Thoracic aorta (tissue), 2 donors: ENCODE data around the gene MX1. TPM values are rescaled to one million over a fixed set of nuclear protein-coding genes. Genes with fewer than 3 reads are reported as not detected.

ENCODE experiments used
- ATAC-seq: fragments of 150-250 bp; one replicate; pipeline ENCODE4 v1.8.0; 2017; ENCODE audit warnings: low read depth; ENCODE audit not compliant: insufficient number of reproducible peaks, low FRiP score
- DNase-seq: peaks from one replicate; pipeline ENCODE4 v3.0.0-alpha.2; 2020; ENCODE audit warnings: low spot score
- H3K27ac ChIP-seq, 2 donors: fragments of 200-600 bp; sonication (generic); 1 replicate in 1 of 2; 2 replicates in 1 of 2; pipeline ENCODE4 v1.5.1; 2016; ENCODE audit warnings: mild to moderate bottlenecking in 2 of 2, moderate library complexity in 2 of 2
- H3K27me3 ChIP-seq: fragments of 200-600 bp; sonication (generic); replicated peaks from 2 replicates; pipeline ENCODE4 v1.6.0; 2016; ENCODE audit warnings: mild to moderate bottlenecking; ENCODE audit not compliant: insufficient read depth
- H3K36me3 ChIP-seq: fragments of 200-600 bp; sonication (generic); one replicate; pipeline ENCODE4 v1.5.1; 2016
- H3K4me1 ChIP-seq, 2 donors: fragments of 200-600 bp; sonication (generic); 1 replicate in 1 of 2; 2 replicates in 1 of 2; pipeline versions ENCODE4 v1.5.1 to v1.6.0; 2016; ENCODE audit warnings: low read depth in 2 of 2, mild to moderate bottlenecking in 1 of 2; ENCODE audit not compliant: control insufficient read depth in 1 of 2
- H3K4me3 ChIP-seq: fragments of 200-600 bp; sonication (generic); 2 replicates; pipeline ENCODE4 v1.5.1; 2016; ENCODE audit warnings: mild to moderate bottlenecking
- H3K9me3 ChIP-seq: fragments of 200-600 bp; sonication (generic); 2 replicates; pipeline ENCODE4 v1.5.1; 2016
- CTCF ChIP-seq: fragments of 200-600 bp; sonication (generic); IDR thresholded peaks from one replicate; pipeline ENCODE4 v1.5.1; 2019; ENCODE audit warnings: antibody characterized with exemption
- total RNA-seq, 2 donors: library from RNA; depleted of rRNA; stranded (reverse); fragments of >200 nt; gene quantifications; one replicate each; pipeline versions ENCODE4 v1.1.0 to v1.2.3, GENCODE V29; 2016

The MX1 gene
- total RNA-seq, 2 donors from 2014 or later = 60.0 to 79.9 TPM

GRCh38 chr21:41425588-41425953, 468 bp upstream of the MX1 start:
- Histone ChIP-seq H3K4me3 (peak overlapping the region; percentile 83), H3K27me3 (no peaks in the 10 kb centered on the region), H3K9me3 (no peaks in the 10 kb centered on the region), H3K36me3 (no peaks in the 10 kb centered on the region), H3K27ac (peak overlapping the region; percentile 23 to 67), H3K4me1 (peaks cover 9 to 32% of the 10 kb centered on the region in 2 donors)
- DNase-seq (no peak), ATAC-seq (no peak)
- TF ChIP-seq CTCF = no peak

GRCh38 chr21:41426676-41427404, 801 bp downstream of the MX1 start:
- DNase-seq = no peak
- no peaks in the 10 kb centered on the region for H3K9me3 ChIP-seq

GRCh38 chr21:41427556-41427955, 1.5 kb downstream of the MX1 start:
- TF ChIP-seq CTCF = no peak
- Histone ChIP-seq H3K4me1 (peaks cover 5 to 22% of the 10 kb centered on the region in 2 donors), H3K36me3 (peaks cover 5% of the 10 kb centered on the region), H3K27me3 (no peaks in the 10 kb centered on the region), H3K9me3 (no peaks in the 10 kb centered on the region), H3K27ac (no peak overlapping the region), H3K4me3 (peak overlapping the region; percentile 83)
- no peak for ATAC-seq
- no peak for DNase-seq

More at GRCh38 chr21:41426676-41427404, 801 bp downstream of the MX1 start:
- Histone ChIP-seq H3K27ac (peak overlapping the region in 1 of 2 donors; percentile 23), H3K36me3 (no peaks in the 10 kb centered on the region), H3K4me3 (peak overlapping the region; percentile 83), H3K27me3 (no peaks in the 10 kb centered on the region), H3K4me1 (peaks cover 5 to 23% of the 10 kb centered on the region in 2 donors)
- no peak for ATAC-seq
- no peak for TF ChIP-seq CTCF

GRCh38 chr21:41428311-41428710, 2.3 kb downstream of the MX1 start:
- peaks cover 12% of the 10 kb centered on the region for H3K36me3 ChIP-seq
- no peaks in the 10 kb centered on the region for H3K9me3 ChIP-seq
- no peak overlapping the region for H3K4me3 ChIP-seq
- H3K27ac ChIP-seq = no peak overlapping the region
- ATAC-seq (no peak), DNase-seq (no peak)
- peaks cover 5 to 22% of the 10 kb centered on the region in 2 donors for H3K4me1 ChIP-seq
- H3K27me3 ChIP-seq = no peaks in the 10 kb centered on the region
- TF ChIP-seq CTCF = no peak

- peaks cover 5 to 22% of the 10 kb centered on the region in 2 donors for H3K4me1 ChIP-seq
- no peak for TF ChIP-seq CTCF
- H3K27ac ChIP-seq = no peak overlapping the region
- H3K36me3 ChIP-seq = peaks cover 17% of the 10 kb centered on the region
- no peak for ATAC-seq
- no peak overlapping the region for H3K4me3 ChIP-seq
- no peak for DNase-seq
- no peaks in the 10 kb centered on the region for H3K27me3 ChIP-seq
- no peaks in the 10 kb centered on the region for H3K9me3 ChIP-seq
These were observed 2.8 kb downstream of the MX1 start for GRCh38 chr21:41428847-41429246.
